Stimulated activated CD4-positive, alpha-beta T cell treated with anti-CD3 and anti-CD28 coated beads, Interleukin-15, amount 100 ng/mL, for 48 hours (primary cell): ENCODE data around the gene GLS.
"Not testable (repeated sequence)": the region's sequence is repeated elsewhere in the genome, so short reads cannot be mapped to it uniquely, and the experiment has no call there.

Experiments used
- DNase-seq, 2 donors: peaks; one replicate each; pipeline ENCODE4 v3.0.0-alpha.2; 2020; ENCODE audit warnings: low read depth in 2 of 2

Gene GLS

DNA sequence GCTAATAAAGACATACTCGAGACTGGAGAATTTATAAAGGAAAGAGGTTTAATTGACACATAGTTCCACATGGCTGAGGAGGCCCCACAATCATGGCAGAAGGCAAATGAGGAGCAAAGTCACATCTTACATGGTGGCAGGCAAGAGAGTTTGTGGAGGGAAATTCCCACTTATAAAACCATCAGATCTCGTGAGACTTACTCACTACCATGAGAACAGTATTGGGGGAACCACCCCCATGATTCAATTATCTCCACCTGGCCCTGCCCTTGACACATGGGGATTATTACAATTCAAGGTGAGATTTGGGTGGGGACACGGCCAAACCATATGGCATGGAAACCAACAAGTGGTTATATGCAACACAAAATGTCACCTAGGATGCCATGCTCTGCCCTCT is 114.7 kb downstream of the GLS start:
- not testable (repeated sequence) for DNase-seq

DNA sequence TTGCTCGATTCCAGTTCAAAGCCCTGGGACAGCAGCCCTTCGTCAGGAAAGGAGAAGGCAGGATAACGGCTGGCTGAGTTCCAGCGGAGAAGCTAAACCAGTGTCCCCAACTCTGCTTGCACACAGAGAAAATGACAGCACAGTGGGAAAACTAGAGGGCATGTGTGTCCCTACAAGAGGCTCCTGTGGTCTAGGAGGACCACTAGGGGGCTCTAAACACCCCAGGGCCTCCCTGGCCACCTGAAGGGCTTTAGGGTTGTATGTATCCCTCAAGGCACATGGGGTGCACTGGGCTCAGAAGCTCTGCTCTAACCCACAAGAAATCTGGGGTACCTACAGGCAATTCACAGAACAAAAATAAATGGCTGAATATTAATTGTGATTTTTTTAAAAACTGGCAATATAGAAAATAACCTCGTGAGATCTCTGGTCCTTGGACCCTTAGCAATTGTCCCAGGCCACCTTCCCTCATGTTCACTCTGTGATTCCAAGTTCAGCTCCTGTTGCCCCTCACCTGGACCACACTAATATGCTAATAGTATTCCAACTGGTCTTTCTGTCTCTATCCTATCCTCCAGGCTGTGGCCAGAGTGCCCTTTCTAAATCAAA is 115.8 kb downstream of the GLS start:
- no peak for DNase-seq

DNA sequence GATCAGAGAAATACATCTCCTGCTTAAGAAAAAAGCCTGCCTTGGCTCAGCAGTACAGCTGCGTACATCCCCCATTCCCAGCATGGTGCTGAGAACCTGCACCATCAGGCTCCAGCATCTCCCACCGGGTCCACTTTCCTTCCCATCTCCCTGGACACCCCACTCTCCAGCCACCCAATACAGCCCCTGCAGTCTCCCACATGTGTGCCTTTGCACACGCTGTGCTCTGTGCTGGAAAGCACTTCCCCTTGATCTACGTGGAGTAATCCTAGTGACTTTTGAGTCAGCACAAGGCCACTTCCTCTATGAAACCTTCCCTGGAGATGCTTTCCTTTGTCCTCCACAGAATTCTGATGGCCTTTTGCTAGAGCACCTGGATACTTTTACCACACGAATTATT is 116.3 kb downstream of the GLS start:
- no peak for DNase-seq

DNA sequence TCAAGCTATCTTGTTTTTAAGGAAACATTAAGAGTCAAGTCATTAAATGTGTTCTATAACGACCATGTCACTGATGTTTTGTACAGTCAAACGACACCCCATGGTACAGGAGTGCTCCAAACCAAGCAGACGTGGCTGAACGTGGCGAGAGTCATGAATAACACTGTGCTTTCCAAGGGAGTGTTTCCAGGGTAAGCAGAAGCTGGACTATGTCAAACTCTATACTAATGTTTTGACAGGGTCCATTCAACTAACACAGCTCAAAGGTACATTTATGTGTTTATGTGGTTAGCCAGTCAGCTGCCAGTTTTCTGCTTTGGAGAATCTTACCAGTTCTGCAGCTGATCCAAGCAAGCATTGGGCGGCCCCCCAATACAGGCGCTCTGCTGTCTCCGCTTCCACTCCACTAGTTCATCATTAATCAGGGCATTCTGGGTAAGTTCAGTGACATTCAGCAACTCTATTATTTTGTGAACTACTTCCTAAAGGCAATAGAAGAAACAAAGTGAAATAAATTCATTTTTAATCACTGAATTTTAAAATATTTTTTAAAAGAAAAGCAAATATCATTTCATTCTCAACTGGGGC is 117.0 kb downstream of the GLS start:
- DNase-seq: no peak

DNA sequence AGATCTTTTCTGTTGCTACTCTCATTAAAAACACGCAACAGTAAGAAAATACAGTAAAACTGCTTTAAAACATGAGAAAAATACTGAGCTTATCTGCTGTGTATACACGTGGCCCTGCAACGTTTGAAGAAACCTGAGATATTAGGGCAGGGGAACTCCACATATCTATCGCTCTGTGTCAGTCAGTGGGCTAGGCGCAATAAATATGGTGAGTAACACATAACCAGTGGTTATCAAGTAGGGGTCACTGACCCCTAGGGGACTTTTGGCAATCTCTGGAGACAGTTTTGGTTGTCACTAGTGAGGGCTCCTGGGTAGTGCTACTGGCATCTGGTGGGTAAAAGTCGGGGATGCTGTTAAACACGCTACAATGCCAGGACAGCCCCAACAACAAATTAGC is 118.4 kb downstream of the GLS start:
- no peak for DNase-seq

DNA sequence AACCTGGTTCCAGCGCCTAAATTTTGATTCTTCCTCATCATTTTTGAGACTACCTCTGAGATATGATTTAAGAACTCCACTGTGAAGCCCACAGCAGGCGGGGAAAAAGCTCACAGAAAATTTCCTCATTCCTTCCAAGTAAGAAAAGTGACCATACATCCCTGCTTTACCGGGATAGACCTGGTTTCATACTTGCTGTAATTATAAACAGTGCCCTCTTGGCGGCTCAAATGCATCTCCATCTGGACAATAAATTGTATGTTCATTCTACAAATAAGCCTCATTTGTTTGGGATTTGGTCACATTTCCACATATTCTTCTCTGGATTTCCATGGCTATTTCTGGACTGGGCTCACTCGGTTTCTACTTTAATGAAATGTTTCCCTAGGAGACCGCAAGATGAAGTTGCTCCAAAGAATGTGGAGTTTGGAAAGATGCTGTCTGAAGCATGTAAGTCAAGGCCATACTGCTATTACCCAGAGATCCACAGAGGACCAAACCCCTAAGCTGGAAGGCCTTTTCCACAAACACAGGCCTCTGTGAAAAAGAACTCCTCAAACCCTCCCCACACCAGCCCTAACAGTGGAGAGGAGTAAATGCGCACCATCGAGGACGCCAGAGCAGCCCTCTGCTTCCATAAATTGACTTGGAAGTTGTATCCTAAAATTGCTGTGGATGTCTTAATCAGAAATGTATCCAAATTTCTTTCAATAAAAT is 119.5 kb downstream of the GLS start:
- no peak for DNase-seq

DNA sequence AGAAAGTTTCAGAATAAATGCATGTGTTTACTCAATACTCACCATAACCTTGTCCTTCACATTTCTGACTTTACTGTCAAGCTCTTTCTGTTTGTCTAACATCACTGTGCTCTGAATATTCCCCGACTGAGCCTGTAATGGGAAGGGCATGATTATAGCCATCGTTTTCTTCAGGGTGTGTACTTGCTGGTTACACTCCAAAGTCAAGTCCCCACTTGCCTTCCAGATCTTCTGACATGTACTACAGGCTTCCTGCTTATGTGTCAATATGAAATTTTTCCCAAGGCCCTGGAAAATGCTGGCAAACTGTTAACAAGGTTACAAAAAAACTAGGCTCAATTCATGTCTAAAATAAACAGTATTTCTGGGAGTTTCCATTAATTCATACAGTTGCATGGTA is 120.4 kb downstream of the GLS start:
- DNase-seq: no peak

DNA sequence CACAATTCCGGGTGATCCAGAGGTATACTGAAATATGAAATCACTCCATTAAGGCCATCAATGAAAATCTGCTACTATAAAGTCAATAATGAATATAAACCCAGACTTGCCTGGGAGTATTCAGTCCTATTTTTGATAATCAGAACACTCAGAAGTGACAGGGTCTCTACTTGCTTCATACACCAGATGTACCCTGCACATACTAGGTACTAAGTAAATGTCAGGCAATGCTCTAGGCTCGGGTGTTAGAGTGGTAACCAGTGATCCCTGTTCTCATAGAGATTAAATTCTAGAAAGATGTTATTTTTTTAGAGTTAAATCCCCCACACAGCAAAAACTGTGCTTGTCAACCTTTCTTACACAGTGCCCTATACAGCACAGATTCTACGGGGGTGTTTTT is 121.0 kb downstream of the GLS start:
- no peak for DNase-seq

DNA sequence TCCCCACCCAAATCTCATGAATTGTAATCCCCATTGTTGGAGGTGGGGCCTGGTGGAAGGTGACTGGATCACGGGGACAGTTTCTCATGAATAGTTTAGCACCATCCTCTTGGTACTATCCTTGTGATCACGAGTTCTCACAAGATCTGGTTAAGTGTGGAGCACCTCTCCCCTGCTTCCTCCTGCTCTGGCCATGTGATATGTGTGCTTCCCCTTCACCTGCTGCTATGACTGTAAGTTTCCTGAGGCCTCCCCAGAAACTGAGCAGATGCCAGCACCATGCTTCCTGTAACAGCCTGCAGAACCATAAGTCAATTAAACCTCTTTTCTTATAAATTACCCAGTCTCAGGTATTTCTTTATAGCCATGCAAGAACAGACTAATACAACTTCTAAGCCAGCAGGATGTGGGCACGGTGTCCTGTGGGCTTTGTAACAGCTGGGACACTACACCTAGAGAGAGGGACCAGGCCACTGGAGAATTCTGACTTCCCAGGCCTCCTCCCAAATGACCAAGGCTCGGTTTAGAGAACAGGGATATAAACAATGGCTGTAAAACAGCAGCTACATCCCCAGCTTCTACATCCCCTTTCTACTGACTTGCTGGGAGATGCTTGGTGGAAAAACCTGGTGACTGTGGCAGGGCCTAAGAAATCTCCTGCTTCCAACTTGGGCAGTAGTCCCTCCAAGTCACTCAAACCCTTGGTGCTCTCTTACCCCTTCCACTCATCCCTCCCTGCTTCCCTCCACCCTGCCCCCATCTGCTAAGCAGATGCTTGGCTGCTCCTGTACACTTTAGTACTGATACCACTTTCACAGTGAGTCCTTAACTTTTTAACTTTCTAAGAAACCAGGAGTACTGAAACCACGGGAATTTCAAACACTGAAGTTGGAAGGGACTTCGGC is 123.0 kb downstream of the GLS start:
- DNase-seq: no peak

DNA sequence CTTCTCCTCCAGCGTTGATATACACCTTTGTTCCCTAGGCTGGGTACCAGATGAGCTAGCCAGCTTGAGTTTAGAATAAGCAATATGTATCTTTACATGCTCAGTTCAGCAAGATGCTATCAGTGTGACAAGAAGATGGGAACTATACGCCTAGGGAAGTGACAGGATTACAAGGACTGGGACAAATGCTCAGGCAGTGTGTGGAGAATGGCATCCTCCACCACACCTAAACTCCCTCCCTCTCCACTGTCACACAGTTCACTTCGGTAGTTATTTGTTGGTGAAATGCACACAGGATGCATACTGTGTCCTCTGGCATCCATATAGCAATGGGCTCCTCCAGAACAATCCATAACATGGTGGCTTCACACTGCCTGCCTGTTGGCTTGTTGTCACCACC is 125.7 kb downstream of the GLS start:
- DNase-seq: no peak

DNA sequence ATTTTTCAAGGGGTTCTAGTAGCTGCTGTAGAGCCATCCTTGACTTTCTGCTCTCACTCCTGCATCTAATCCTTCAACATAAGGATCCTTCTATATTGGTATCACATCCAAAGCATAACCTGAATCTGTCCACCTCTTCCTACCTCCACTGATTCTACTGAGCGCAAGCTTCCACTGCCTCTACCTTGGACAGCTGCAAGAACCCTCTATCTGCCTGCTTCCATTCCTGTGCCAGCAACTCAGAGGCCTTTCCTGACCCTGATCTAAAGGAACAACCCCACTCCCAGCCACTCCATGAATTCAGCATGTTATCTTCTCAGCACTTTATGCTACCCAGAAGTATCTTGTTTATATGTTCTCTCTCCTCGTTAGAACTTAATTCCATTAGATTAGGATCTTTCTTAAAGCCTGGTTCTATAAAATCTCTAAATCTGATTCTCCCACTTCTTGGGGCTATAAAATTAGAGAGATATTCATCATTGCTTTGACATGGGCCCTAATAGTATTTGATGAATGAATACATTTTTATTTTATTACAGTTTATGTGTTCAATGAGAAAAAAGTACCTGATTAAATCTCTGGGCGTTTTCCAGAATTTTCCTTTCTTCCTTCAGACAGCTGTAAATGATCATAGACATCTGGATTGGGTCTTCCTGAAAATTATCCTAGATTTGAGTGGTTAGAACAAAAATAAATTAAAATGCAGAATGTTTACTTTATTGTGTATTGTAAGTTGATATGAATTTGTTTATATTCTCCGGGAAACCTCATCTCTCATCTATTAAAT is 126.6 kb downstream of the GLS start:
- no peak for DNase-seq

DNA sequence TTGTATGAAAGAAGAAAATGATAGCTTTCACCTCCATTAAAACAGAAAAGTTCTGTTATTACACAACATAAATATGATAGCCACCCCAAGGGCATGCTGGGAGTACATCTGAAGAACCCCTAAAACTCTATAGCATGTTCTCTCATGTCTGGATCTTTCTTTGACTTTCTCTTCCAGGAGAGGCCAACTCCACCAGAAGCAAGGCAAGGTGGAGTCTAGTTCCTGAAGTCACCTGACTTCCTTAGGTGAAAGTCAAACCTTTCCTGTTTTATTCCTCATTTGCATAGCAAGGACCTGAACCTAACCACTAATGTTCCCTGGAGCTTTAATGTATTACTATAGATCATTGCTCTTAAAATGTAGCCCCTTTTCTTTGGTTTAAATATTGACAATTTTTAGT is 127.7 kb downstream of the GLS start:
- no peak for DNase-seq

DNA sequence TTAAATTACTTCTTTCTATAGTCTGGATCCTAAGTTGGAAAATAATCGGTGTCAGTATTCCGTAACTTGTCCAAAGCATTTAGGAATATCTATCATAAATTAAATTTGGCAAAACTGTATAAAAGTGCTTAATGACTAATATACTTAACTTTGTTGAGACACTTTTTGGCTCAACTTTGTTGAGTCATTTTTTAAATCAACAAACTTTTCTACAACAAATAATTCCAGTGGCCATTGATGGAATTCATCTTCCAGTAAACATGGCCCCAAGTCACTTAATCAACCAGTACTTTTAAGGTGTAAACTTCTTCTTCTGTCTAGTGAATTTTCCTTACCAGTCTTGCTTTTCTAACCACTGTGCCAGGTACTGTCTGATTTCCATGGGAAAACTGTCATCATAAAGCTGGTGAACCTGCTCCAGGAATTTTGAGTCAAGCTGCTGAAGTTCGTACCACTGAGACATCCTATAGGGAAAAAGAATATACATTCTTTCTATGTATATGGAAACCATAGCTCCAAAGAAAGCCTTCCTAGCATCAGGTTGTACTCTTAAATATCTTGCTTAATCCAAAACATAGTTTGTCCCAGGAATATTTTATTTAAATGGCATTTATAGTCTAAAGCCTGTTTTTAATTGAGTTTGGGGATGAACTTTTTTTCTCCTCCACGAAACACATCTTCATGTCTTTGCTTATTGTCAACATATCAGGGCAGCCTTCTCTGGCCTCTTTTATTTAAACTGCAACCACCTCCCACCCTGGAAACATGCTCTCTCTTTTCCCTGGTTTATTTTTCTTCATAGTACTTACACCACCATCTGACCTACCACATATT is 129.1 kb downstream of the GLS start:
- no peak for DNase-seq

DNA sequence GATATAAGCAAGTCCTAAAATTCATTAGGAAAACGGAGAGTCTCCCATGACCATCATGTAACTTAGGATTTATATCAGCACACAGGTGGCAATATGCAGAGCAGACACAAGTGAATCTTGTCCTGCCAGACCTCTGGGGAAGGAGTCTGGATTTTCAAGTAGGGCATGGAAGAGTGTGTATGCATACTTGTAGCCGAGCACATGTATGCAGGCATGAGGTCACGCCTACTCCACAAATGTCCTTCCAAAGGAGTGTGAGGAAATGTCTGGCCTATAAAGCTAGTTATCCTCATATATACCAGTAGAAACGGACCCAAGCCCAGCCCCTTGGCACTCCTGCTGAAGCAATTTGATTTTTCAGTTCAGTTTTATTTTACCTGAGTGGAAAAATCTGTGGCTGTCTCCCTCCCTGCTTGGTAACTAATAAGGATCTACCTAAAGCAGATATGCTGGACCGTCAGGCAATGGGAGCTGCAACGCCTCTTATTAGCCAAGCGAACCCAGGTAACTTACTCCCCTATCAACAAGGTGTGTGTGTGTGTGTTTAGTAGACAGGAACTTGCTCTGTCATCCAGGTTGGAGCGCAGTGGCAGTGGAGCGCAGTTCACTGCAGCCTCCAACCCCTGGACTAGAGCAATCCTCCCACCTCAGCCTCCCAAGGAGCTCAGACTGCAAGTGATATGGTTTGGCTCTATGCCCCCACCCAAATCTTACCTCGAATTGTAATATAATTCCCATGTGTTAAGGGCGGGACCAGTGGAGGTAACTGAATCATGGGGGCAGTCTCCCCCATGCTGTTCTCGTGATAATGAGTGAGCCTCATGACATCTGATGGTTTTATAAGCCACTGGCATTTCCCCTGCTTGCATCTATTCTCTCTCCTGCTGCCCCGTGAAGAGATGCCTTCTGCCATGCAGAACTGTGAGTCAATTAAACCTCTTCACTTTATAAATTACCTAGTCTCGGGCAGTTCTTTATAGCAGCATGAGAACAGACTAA is 130.6 kb downstream of the GLS start:
- no peak for DNase-seq

DNA sequence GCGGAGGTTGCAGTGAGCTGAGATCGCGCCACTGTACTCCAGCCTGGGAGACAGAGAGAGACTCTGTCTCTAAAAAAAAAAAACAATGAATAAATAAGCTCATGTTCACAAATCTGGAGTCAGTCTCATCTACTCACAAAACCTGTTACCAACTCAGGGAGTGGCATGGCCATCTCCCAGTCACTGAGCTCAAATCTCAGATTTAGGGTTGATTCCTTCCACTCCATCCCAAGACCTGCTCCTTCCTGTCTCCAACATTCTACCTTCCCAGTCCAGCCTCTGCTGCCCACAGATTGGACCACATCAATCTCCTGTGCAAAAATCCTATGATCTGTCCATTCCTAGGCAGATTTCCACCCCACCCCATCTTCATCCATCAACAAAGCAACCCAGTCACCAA is 131.7 kb downstream of the GLS start:
- no peak for DNase-seq

DNA sequence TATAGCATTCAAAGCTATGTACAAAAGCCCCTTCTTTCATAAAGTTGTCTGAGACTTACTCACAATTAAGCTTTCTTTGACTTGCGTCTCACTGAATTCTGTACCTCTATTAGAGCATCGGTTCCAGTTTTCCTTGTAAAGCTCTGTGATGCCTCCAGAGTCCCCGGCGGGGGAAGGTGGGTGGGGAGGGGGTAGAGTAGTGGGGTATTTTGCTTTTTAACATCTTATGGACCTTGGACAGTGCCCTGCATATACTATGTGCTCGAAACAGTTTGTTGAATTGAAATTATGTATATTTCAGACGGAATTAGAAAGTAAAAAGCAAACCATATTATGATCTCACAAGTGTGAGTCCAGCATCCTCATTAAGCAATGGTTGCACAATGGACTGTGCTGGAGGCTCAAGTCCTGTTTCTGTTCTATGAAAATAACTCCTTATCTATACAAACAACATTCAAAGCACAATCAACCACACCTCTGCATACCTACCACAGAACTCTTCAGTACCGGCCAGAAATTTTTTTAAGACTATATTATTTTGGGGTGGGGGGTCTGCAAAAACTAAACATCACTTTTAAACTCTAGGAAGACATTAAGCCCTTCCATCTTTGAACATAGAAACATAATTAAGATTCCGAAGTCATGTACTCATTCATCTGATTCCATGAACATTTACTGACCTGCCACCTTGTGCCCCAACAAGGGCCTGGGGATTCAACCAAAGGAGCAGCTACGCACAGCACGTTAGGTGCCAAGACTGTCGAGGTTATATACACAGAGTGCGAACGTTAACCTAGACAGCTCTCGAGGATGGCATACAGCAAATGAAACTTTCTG is 132.4 kb downstream of the GLS start:
- no peak for DNase-seq

DNA sequence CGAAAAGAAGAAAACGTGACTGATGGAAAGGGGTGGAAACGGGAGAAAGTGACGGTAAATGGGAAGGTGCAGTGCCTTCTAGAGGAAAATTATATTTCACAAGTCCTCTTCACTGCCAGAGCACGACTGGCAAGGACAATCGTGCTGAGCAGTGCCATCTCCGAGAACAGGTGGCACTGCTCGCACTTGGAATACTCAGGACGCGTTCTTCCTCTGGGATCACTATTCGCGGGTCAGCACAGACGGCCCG is 133.0 kb downstream of the GLS start:
- no peak for DNase-seq

DNA sequence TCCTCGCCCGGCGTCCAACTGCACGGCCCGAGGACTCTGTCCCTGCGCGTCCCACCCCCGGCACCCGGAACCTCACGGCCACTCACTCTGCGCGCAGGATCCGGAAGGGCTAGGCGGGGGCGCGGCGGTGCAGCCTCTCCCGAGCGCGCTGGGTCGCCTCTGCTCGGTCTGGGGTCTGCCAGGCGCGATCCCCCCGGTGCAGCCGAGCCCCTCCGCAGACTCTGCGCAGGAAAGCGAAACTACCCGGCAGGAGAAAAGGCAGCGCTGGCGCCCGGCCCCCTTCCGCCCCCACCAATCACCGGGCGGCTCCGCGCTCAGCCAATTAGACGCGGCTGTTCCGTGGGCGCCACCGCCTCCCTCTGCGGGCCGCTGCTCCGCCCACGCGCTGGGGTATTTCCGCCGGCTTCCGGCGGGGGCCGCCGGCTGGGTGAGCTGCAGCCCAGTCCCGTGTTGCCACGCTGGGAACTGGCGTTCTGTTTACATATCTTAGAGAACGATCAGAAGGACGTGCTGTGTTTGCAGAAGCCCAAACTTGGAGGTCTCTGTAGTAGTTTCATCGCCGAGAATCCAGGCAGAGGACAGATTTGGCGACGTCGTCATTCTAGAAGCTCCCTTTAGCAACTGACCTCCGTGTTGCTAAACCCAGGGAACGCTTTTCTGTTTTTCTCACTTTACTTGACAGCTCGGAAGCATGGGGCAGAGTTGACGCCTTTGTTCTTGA is 133.5 kb downstream of the GLS start, which contains the start of gene STAT1:
Gene STAT1 (minus strand): TSS at position 240 of the 721 bp plus-strand sequence. CDS start 4,168 bp downstream, outside the sequence.
- DNase-seq: peak; percentile 90 to 96
